T-helper 1 cell (primary cell): ENCODE data around the gene UNKL.

Experiments
- DNase-seq, 5 donors: peaks; one replicate each; pipeline ENCODE4 v3.0.0-alpha.2; 2012 to 2020

Gene UNKL

DNA sequence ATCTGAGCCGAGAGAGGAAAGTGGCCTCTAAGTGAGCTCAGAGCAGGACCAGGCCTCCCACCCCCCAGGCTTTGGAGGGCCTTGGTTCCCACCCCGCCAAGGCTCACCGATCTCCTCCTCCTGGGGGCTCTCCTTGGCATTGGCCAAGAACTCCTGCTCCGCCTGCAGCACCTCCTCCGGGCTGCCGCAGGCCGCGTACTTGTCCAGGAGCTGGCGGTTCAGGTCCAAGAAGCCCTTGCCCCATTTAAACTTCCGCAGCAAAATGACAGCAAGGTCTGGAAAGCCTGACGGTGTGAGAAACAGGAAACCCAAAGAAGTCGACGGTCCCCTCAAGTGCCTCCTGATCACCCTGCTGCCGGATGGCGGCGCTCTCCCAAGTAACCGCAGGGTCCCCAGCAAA is 64.6 kb downstream of the UNKL start:
- peak in 1 of 5 donors; percentile 1 for DNase-seq

DNA sequence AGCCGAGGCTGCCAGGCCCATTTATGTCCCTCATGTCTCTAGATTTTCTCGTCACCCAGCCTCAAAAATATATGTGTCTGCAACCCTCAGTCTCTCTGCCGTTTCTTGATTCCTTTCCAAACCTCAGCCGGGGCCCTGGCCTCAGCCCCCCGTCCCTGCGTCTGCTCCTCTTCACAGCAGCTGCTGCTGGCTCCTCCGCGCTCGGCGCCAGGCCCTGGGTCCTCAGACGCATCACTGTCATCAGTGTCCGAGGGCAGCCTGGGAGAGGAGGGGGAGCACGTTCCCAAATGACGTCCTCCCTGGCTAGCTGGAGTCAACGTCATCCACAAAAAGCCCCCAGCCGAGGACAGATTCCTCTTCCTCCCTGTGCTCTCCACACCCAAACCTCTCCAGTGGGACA is 65.2 kb downstream of the UNKL start:
- peak in 1 of 5 donors; percentile 1 for DNase-seq

DNA sequence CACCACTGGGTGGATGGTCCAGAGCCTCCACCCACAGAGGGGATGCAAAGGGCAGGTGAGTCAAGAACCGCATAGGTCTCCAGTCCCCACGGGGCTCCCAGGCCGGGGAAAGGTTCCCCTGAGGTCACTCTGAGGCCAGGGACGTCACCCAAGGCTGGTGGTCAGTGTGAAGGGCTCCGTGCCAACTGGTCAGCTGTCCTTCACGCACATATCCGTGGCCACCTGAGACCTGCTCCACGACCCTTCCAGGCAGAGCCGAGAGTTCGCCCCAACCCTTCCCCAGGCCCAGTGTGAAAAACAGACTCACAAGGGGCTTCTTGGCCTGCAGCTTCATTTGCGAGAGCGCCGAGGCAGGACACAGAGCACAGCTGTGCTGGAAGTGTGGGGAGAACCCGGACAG is 65.6 kb downstream of the UNKL start:
- no peak for DNase-seq

DNA sequence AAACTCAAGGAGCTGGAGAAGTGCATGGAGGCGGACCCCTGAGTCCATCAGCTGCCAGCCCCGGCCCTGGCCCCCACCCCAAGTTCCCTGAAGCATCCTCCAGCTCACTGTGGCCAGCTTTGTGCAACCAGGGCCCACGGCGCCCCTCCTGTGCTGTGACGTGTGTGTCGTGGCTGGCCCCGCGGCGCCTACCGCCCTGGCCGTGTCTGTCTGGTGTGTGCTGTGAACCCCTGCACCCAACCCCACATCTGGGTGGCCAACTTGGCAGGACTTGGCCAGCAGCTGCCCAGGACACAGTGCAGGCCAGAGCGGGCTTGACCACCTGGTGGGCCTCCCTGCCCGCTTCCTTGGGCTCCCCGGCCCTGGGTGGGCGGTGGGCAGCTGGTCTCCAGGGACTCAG is 66.1 kb downstream of the UNKL start:
- peak in 1 of 5 donors; percentile 4 for DNase-seq

DNA sequence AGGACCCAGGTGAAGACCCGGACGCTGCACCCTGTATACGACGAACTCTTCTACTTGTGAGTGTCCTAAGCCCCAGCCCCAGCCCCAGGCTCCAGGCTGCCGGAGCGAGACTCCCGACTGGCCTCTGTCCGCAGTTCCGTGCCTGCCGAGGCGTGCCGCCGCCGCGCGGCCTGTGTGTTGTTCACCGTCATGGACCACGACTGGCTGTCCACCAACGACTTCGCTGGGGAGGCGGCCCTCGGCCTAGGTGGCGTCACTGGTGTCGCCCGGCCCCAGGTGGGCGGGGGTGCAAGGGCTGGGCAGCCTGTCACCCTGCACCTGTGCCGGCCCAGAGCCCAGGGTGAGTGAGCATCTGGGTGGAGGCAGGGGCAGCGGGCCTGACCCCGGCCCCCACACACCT is 66.5 kb downstream of the UNKL start:
- peak in 1 of 5 donors; percentile 1 for DNase-seq

DNA sequence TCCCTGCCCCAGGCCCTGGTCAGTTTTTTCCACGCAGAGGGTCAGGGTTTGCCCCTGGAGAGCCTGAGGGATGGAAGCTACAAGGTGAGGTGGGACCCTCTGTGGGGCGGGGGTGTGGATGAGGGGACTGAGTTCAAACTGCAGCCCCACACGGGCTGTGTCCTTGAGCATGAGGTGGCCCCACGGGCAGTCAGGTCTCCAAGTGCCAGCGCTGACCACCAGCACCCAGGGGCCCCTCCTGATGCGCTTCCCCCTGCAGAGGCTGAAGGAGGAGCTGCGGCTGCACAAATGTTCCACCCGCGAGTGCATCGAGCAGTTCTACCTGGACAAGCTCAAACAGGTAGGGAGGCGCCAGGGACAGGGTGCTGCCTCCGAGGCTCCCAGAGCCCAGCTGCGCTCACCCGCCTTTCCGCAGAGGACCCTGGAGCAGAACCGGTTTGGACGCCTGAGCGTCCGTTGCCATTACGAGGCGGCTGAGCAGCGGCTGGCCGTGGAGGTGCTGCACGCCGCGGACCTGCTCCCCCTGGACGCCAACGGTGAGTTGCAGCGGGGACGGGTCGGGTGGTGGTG is 67.1 kb downstream of the UNKL start:
- no peak for DNase-seq

DNA sequence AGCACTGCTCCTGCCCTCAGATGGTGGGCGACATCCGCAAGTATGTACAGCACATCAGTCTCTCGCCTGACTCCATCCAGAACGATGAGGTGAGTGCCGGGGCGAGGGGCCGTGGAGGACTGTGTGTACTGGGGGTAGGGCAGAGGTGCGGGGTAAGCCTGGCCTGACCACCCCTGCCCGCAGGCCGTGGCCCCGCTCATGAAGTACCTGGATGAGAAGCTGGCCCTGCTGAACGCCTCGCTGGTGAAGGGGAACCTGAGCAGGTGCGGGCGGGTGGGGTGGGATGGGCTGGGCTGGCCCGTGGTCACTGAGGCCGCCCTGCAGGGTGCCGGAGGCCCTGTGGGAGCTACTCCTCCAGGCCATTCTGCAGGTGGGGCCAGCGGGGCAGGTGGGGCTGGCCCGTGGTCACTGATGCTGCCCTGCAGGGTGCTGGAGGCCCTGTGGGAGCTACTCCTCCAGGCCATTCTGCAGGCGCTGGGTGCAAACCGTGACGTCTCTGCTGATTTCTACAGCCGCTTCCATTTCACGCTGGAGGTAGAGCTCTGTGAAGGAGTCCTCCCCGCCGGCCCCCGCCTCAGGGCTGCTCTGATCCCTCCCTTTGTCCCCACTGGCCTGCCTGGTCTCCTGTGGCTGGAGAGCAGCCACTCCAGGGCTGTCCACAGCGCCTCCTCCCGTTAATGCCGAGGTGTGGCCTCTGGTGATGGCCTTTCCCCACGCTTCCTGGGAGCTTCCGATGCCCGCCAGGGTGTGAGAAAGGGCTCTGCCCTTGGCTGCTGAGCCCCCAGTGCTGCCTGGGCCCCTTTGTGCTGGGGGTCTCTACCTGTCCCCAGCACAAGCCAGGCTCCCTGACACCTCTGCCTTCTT is 67.8 kb downstream of the UNKL start:
- peak in 1 of 5 donors; percentile 0 for DNase-seq

DNA sequence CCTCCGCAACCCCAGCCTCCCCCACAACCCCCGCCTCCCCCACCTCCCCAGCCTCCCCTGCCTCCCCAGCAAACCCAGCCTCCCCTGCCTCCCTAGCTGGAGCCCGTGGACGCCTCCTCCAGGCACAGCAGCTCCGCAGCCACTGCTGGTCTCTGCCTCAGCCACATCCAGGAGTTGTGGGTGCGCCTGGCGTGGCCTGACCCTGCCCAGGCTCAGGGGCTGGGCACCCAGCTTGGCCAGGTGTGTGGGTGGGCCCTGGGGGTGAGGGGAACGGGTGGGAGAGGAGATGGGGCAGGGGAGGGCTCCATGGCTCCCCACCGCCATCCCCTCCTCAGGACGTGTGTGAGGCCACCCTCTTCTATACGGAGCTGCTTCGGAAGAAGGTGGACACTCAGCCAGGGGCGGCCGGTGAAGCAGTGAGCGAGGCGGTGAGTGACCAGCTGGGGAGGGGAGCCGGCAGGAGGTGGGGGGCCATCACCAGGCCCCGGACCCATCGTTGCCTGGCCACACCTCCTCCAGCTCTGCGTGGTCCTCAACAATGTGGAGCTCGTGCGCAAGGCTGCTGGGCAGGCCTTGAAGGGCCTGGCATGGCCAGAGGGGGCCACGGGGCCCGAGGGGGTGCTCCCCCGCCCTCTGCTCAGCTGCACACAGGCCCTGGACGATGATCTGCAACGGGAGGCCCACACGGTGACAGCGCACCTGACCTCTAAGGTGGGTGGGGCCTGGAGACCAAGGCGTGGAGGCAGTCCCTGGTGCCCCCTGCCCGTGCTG is 68.7 kb downstream of the UNKL start:
- peak in 1 of 5 donors; percentile 4 for DNase-seq

DNA sequence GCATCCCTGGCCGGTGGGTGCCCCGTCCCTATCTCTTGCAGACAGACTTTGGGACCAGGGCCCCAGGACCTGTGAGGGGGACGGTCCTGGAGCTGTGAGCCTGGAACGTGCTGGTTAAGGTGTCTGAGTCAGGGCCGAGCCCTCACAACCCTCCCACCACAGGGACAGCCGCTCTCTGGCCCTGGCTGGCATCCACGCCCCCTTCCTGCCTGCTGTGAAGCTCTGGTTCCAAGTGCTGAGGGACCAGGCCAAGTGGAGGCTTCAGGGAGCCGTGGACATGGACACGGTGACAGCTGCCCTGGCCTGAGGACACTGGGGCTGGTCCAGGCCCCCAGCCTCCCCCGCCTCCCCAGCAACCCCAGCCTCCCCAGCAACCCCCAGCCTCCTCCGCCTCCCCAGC is 69.4 kb downstream of the UNKL start:
- DNase-seq = peak in 1 of 5 donors; percentile 1

DNA sequence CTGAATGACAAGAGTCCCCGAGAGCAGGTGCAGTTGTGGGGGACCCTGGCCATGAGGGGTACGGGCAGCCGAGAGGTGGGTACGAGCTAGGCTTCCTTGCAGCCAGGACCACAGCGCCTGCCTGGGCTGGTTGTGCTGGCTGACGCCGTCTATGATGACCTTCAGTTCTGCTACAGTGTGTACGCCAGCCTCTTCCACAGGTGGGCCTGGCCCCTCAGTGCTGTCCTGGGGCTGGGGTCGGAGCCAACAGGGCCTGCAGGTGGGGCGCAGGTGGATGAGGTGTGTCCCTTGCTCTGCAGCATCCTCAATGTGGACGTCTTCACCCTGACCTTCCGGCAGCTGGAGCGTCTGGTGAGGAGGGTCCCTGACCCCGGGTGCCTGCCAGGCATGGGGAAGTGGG is 70.0 kb downstream of the UNKL start:
- peak in 1 of 5 donors; percentile 0 for DNase-seq

DNA sequence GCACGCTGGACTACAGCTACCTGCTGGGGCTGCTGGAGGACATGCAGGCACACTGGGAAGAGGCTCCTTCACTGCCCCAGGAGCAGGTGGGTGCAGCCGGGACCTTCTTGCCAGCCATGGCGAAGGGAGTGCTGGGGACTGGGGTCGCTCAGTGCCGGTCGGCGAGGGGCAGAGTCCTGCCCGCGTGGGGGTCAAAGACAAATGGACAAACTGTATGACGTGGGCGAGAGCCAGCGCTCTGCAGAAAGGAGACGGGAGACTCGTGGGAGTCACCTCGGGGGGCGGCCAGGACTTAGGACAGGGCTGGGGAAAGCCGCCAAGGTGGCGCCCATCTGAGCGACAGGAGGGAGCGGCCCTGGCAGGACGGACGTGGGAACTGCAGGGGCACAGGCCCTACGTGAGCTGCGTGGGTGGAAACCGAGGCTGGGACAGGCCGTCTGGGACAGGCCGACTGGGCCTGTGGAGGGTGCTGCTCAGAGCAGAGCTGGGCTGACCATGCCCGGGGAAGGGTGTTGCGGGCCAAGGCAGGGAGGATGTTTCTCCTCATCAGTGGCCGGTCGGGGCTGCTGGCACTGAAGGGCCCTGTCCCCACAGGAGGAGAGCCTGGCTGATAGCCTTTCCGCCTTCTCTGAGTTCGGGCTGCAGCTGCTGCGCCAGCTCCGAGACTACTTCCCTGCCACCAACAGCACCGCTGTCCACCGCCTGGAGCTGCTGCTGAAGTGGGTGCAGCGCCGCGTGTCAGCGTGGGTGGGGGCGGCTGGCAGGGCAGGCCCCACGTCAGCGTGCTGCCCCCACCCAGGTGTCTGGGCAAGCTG is 70.9 kb downstream of the UNKL start:
- no peak for DNase-seq

DNA sequence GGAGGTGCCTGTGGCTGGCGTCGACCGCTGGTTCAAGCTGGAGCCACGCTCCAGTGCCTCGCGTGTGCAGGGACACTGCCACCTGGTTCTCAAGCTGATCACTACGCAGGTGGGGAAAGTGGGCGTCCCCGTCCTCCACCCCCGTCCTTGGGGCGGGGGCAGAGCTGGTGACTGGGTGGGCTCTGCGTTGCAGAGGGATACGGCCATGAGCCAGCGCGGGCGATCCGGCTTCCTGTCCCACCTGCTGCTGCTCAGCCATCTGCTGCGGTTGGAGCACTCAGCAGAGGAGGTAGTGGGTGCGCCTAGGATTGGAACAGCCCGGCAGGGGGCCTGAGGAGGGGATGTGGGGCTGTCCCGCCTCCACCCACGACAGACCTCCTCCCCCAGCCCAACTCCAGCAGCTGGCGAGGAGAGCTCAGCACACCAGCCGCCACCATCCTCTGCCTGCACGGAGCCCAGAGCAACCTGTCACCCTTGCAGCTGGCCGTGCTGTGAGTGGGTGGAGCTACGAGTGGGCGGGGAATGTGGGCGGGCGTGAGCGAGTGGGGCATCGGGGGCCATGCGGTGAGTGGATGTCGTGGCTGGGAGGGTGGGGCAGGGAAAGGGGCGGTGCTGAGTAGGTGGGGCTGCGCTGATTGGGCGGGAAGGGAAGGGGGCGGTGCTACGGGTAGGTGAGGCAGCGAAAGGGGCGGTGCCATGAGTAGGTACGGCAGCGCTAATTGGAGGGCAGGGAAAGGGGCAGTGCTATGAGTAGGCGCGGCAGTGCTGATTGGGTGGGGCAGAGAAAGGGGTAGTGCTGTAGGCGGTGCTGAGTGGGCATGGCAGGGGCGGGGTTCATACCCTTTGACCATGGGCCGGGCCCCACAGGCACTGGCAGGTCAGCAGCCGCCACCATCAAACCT is 71.7 kb downstream of the UNKL start:
- DNase-seq = peak; percentile 94 to 98 (median 94)

DNA sequence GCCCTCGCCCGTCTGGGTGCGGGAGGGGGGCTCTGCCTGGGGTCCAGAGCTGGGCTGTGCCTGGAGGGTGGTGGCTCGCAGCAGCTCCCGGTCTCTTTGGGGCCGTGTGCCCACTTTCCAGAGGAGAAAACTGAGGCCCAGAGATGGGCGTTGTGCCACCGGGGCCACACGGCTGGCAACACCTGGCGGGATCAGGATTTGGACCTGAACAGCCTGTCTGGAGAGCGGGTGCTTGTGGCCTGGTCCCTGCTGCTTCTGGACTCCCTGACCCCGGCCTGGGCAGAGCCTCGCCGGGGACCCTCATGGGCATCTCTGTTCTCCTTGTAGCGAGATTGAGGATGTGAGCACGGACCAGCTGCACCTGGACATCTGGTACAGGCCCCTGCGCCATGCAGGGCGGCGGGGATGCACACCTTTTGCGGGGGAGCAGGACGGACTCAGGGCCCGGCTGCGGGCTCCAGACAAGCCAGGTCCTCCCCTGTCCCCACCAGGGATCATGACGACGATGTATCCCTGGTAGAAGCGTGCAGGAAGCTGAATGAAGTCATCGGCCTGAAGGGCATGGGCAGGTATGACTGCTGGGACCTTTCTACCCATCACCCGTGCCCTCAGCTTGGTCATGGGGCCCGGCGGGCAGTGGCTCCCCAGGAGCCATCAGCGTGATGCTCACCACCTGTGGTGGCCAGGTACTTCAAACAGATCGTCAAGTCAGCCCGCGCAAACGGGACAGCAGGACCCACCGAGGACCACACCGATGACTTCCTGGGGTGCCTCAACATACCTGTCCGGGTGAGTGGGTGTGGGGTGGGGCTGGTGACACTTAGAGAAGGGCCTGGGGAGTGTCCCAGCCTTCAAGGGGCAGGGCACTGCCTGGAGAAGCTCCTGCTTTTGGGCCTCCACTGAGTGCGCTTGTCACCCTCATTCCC is 72.7 kb downstream of the UNKL start:
- DNase-seq = no peak

DNA sequence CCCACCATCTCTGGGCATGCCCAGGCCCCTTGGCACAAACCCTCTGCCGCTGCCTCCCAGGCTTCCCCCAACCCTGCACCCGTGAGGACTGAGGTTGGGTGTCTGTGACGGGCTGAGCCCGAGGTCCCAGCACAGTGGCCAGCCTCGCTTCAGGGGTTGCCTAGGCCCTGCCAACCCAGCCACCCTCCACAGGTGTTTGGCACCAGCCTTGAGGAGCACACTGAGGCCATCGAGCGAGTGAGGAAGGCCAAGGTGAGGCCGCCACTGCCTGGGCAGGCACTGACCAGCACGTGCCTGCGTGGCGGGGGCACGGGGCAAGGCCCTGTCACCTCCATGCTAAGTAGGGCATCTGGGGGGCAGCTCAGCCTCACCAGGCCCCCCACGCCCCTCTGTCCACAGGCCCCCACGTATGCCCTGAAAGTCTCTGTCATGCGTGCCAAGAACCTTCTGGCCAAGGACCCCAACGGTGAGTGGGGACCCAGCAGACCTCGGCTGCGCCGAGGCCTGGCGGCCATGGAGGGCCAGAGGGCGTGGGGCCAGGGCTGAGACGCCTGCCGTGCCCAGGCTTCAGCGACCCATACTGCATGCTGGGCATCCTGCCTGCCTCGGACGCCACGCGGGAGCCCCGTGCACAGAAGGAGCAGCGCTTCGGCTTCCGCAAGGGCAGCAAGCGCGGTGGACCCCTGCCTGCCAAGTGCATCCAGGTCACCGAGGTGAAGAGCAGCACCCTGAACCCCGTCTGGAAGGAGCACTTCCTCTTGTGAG is 73.6 kb downstream of the UNKL start:
- DNase-seq = no peak

DNA sequence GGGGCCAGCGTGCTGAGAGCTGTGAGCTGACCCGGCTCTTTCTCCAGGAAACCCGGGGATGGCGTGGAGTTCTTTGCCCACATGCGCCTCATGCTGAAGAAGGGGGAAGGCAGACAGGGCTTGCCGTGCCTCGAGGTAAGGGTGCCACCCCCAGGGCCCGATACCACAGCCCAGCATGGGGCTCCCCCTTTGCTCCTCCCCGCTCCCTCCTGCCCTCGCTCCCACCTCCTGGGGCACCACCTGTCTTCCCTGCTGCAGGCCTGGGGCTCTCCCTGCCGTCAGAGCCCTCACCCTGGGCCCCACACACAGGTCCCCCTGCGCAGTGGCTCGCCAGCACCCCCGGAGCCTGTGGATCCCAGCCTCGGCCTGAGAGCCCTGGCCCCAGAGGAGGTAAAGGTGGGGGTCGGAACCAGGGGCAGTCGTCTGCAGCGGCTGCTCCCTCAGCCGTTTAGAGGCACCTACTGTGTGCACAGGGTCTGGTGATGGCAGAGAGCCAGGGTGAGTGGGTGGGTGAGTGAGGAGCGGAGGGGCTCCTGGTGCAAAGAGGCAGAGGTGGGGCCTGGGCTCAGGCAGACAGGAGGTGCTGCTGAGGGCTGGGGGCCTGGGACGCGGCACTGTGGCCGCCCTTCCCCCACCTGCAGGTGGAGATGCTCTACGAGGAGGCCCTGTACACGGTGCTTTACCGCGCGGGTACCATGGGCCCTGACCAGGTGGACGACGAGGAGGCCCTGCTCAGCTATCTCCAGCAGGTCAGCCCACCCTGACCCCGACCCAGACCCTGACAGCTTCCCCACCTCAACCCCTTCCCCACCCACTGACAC is 75.4 kb downstream of the UNKL start:
- DNase-seq = no peak

DNA sequence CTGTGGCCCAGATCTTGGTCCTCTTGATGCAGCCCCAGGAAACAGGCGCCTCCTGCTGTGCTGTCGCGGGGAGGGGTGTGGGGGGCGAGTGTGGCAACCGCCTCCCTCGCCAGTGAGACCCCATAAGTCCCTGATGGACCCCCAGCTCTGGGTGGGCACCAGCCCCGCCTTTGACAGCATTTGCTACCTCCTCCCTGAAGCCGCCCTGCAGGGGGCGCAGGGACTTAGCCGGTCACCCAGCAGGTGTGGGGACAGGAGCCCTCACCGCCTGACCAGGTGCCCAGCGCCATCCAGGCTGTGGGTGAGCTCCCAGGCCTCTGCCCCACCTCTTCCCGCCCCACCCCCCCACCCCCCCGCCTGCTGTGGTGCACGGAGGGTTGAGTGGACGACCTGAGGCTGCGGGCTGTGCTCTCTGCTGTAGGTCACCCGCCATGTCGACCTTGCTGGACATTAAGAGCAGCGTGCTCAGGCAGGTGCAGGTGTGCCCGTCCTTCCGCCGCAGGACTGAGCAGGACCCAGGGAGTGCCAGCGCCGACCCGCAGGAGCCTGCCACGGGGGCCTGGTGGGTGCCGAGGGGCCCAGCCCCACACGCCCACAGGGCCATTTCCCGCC is 76.3 kb downstream of the UNKL start:
- no peak for DNase-seq

DNA sequence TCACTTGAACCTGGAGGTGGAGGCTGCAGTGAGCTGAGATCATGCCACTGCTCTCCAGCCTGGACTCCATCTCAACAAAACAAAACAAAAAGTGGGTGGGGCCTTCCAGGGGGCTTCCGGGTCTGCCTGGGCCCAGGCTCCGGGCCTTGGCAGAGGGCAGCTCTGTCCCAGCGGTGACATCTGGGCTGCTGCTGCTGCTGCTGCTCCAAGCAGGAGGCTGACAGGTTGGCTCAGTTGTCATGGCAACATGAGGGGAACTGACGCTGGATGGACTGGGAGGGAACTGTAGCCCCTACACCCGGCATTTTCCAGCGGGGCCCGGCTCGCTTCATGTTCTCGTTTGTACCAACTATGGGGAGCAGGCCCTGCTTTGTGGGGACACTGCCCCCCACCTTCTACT is 77.0 kb downstream of the UNKL start:
- no peak for DNase-seq

DNA sequence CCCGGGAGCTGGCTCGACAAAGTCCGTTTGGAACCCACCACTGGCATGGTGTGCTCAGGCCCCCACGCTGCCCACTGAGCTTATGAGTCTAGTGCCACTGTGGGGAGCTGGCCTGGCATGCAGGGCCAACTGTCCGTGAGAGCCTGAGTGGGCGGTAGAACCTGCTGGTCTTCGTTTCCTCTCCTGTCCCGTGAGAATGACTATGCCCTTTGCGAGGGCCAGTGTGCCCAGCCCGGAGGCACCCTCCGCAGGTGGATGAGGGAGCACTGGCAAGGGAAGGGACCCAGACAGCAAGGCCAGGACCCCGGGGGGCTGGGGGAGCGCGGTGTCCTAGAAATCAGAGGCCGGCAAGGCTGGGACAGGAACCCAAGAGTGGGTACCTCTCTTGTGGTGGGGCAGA is 77.9 kb downstream of the UNKL start:
- DNase-seq = no peak
